ENCODE measurements around the gene JUN. TPM values are rescaled to one million over a fixed set of nuclear protein-coding genes. Genes with fewer than 3 reads are reported as not detected.

Gene JUN
- total and polyA plus RNA-seq, 2 of the 13 experiments (the other 11 are each of a cell fraction or from before 2014, with no cell fraction given), result 18.2 to 22.3 TPM

DNA sequence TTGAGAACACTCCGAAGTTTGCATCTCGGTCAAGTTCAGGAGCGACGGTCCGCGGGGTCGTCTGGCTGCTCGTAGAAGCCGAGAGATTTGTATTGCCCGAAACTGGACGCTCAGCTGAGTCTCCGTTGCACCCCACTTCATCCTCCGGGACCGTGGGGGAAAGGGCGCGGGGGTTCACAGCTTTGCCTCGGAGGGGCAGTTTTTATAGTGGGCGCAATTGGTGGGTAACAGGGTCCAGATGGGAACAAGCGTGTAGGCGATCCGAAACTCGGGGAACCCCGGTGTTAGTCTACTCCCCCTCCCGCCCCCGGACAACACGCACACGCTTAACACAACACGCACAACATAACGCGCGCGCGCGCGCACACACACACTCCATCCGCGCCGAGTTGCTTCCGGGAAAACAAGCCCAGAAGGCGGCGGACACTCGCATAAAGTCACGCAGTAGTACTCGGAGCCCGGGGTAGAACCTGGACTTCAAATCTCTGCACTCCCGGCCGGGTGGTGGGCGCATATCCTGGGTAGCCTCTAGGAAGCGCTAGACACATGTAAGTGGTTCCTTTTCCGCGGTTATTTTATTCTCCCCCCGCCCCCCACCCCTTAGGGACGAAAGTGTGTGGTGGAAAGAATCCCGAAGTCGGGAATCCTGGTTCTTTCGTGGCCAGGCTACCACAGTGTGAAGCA, 1.1 kb upstream of the JUN start (continued):
- TF ChIP-seq, protein P1, sequence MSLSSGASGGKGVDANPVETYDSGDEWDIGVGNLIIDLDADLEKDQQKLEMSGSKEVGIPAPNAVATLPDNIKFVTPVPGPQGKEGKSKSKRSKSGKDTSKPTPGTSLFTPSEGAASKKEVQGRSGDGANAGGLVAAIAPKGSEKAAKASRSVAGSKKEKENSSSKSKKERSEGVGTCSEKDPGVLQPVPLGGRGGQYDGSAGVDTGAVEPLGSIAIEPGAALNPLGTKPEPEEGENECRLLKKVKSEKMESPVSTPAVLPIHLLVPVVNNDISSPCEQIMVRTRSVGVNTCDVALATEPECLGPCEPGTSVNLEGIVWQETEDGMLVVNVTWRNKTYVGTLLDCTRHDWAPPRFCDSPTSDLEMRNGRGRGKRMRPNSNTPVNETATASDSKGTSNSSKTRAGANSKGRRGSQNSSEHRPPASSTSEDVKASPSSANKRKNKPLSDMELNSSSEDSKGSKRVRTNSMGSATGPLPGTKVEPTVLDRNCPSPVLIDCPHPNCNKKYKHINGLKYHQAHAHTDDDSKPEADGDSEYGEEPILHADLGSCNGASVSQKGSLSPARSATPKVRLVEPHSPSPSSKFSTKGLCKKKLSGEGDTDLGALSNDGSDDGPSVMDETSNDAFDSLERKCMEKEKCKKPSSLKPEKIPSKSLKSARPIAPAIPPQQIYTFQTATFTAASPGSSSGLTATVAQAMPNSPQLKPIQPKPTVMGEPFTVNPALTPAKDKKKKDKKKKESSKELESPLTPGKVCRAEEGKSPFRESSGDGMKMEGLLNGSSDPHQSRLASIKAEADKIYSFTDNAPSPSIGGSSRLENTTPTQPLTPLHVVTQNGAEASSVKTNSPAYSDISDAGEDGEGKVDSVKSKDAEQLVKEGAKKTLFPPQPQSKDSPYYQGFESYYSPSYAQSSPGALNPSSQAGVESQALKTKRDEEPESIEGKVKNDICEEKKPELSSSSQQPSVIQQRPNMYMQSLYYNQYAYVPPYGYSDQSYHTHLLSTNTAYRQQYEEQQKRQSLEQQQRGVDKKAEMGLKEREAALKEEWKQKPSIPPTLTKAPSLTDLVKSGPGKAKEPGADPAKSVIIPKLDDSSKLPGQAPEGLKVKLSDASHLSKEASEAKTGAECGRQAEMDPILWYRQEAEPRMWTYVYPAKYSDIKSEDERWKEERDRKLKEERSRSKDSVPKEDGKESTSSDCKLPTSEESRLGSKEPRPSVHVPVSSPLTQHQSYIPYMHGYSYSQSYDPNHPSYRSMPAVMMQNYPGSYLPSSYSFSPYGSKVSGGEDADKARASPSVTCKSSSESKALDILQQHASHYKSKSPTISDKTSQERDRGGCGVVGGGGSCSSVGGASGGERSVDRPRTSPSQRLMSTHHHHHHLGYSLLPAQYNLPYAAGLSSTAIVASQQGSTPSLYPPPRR (CRISPR knock-in tag; IDR thresholded peaks at IDR 0.05; ENCODE audit: borderline replicate concordance), result 0 out of 2 replicates have a peak, but pooled peaks have one; percentile 19
- TF ChIP-seq XRCC5 (optimal IDR thresholded peaks at IDR 0.05; ENCODE audit: low read length), result no peak
- TF ChIP-seq ZNF546 (CRISPR knock-in tag; conservative IDR thresholded peaks at IDR 0.05), result no peak; the same call in 1 of the 2 replicates
- no peak for TF ChIP-seq TAF1 (CRISPR knock-in tag; IDR thresholded peaks at IDR 0.05)
- TF ChIP-seq SP4 (CRISPR knock-in tag; IDR thresholded peaks at IDR 0.05), result 0 out of 2 replicates have a peak, but pooled peaks have one; percentile 27
- TF ChIP-seq SAFB2 (CRISPR knock-in tag; IDR thresholded peaks at IDR 0.05; ENCODE audit: borderline replicate concordance, low read depth), result no peak
- no peak for TF ChIP-seq ATRX (CRISPR knock-in tag; IDR thresholded peaks at IDR 0.05; ENCODE audit: borderline replicate concordance)
- no peak for TF ChIP-seq SALL1 (CRISPR knock-in tag; IDR thresholded peaks at IDR 0.05)
- no peak for TF ChIP-seq CCDC6 (CRISPR knock-in tag; IDR thresholded peaks at IDR 0.05)
- TF ChIP-seq ZKSCAN8 (CRISPR knock-in tag; IDR thresholded peaks at IDR 0.05; ENCODE audit: borderline replicate concordance), result no peak
- TF ChIP-seq PTBP1 (IDR thresholded peaks at IDR 0.05; ENCODE audit: low read depth, low read length, poor library complexity, severe bottlenecking), result no peak
- no peak for TF ChIP-seq SP5 (CRISPR knock-in tag; IDR thresholded peaks at IDR 0.05; ENCODE audit: borderline replicate concordance, low read depth)
- no peak for TF ChIP-seq PHB2 (IDR thresholded peaks at IDR 0.05; ENCODE audit: partially characterized antibody)
- TF ChIP-seq CENPT (CRISPR knock-in tag; IDR thresholded peaks at IDR 0.05; ENCODE audit: low read depth), result no peak
- TF ChIP-seq SSRP1 (CRISPR knock-in tag; IDR thresholded peaks at IDR 0.05), result no peak
- TF ChIP-seq, protein P2, sequence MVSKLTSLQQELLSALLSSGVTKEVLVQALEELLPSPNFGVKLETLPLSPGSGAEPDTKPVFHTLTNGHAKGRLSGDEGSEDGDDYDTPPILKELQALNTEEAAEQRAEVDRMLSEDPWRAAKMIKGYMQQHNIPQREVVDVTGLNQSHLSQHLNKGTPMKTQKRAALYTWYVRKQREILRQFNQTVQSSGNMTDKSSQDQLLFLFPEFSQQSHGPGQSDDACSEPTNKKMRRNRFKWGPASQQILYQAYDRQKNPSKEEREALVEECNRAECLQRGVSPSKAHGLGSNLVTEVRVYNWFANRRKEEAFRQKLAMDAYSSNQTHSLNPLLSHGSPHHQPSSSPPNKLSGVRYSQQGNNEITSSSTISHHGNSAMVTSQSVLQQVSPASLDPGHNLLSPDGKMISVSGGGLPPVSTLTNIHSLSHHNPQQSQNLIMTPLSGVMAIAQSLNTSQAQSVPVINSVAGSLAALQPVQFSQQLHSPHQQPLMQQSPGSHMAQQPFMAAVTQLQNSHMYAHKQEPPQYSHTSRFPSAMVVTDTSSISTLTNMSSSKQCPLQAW (CRISPR knock-in tag; IDR thresholded peaks at IDR 0.05), result no peak
- TF ChIP-seq KAT7 (CRISPR knock-in tag; IDR thresholded peaks at IDR 0.05; ENCODE audit: borderline replicate concordance), result no peak
- no peak for TF ChIP-seq MIER2 (CRISPR knock-in tag; IDR thresholded peaks at IDR 0.05)
- TF ChIP-seq TCF7 (IDR thresholded peaks at IDR 0.05; ENCODE audit: low read depth), result 0 out of 2 replicates have a peak, but pooled peaks have one; percentile 3
- TF ChIP-seq, protein P3, sequence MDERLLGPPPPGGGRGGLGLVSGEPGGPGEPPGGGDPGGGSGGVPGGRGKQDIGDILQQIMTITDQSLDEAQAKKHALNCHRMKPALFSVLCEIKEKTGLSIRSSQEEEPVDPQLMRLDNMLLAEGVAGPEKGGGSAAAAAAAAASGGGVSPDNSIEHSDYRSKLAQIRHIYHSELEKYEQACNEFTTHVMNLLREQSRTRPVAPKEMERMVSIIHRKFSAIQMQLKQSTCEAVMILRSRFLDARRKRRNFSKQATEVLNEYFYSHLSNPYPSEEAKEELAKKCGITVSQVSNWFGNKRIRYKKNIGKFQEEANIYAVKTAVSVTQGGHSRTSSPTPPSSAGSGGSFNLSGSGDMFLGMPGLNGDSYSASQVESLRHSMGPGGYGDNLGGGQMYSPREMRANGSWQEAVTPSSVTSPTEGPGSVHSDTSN (CRISPR knock-in tag; IDR thresholded peaks at IDR 0.05), result no peak

Measured in HepG2 (cell line).